GM21367 (cell line): ENCODE data around the gene CFAP53.

Experiments used
- ATAC-seq: cut with Tn5 transposase; IDR thresholded peaks from one replicate; pipeline ENCODE4 v1.9.1; 2021; ENCODE audit not compliant: unreplicated experiment

The CFAP53 gene

DNA sequence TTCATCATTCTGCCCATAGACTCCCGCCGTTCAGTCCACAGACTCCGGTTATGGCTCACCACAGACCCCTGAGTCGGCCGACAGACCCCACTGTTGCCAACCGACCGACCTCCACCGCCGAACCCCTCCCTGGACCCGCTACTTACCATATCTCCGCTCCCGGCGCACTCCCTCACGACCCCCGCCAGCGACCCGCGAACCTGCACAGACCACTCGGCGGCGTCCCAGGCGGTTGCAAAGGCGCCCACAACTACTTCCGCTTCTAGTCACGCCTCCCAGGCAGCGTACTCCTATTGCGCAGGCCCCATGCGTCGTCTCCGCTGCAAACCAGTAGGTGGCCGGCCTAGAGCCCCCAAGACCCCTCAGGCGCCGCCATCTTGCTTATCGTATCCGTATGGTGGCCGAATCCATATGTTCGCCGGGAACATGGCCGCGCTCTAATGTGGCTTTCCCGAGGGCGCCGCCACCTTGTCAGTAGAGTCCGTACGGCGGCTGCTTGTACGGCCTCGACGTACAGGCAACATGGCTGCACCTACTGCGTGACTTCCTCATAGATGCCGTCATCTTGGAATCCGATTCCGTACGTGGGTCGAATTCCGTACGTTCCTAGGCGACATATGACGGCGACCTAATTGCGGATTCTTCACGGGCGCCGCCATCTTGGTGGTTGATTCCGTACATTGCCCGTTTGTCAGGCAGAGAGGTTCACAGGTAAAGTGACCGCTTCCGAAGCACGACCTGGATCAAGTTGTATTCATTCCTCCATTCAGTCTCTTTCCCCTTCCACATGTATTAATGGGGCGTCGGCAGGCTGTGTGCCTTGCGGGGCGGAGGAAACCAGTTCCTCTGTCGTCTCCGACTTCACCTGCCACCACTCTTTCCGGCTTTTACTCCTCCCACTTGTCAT lies 21.4 kb upstream of the CFAP53 start, which contains the start of gene CXXC1:
Gene CXXC1 (minus strand): TSS at position 252 of the 907 bp plus-strand sequence. CDS start 103 bp downstream, at position 149.
- peak; percentile 76 for ATAC-seq

GRCh38 chr18:50287028-50287440 lies 20.7 kb upstream of the CFAP53 start:
- ATAC-seq, result no peak

GRCh38 chr18:50286391-50287027 lies 20.2 kb upstream of the CFAP53 start:
- no peak for ATAC-seq

- no peak for ATAC-seq
Measured at GRCh38 chr18:50285631-50286321, 19.5 kb upstream of the CFAP53 start.

- no peak for ATAC-seq
Measured at GRCh38 chr18:50285071-50285470, 18.8 kb upstream of the CFAP53 start.

GRCh38 chr18:50284255-50284885 lies 18.1 kb upstream of the CFAP53 start:
- ATAC-seq, result no peak

DNA sequence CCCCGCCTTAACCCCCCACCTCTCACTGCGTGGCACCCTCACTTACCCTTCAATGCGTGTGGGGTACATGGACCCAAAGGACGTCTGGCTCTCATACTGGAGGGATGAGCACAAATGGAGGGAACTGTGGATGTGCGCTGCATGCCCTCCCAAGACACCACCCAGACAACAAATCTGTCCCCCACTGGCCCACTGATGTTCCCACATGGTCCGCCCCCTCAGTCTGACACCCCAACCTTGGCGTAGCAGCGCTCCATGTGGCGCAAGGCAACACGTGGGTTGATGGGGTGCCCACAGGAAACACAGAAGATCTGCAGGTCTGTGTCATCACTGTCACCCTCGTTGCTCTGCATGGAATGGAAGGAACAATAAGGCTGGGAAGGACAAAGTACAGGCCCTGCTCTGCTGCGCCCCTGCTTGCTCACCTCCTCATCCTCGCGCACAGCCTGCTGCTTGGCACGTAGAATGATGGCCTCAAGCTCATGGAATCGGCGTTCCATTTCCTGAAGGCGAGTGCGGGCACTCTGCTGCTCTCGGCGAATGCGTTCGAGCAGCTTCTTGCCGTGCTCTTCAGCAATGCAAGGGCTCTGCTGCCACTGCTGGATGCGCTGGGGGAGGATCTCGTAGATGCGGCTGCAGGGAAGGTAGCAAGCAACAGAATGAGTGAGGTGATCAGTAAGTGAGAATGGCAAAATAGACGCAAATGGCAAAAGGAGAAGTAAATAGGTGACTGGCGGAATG lies 17.3 kb upstream of the CFAP53 start:
- no peak for ATAC-seq

DNA sequence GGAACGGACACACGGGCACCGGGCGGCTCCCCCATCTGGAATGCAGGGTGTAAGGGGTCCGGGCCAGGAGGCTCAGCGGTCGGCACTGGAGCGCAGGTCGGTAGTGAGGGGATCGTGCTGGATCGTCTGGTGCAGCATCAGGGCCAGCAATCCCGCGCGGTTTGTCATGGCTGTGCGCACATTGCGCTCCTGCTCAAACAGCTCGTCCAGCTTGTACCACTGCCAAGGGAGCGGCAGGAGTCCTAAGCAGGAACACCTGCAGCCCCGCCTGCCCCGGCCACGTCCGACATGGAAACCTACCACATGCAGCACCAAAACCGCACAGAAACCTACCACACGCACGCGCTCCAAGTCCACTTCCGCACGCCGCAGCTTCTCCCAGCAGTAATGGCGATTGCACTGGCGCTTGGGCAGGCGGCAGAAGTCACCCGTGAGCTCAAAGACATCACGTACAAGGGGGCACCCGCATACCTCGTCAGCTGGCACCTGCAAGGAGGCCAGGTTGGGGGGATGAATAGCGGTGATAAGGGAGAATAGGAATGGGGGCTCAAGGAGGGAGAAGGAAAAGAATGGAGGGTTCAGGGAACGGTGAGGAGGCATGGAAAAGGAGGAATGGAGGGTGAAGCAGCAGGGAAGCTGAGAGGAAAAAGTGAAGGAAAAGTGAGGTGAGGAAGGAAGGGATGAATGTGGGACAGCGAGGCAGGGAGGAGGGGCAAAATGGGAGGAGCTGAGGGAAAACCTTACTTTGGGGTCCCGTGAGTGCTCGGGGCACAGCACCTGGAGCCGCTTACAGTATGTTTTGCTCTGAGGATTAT lies 16.4 kb upstream of the CFAP53 start:
- ATAC-seq, result no peak

DNA sequence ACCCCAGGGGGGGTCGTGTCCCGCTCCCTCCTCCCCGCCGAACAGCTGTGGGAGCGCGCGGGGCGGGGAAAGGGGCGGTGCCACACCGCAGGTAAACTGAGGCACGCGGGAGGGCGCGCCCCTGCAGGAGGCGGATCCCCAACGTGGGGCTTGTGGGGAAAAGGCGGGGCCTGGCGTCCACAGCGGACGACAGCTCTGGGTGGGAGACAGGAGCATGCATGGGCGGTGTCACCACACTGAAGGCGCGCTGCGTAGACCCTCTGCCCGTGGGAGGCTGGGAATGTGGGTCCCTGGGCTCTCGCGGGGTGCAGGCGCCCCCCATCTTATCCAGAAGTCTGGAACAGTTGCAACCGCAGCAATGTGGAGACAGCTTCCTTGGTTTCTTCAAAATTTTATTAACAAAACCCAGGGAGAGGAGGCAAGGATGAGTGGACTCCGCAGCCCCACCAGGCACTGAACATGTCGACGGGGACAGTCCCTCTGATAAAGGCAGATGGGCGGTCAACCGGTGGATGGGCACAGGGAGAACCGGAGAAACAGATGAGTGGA lies 15.8 kb upstream of the CFAP53 start:
- ATAC-seq, result peak; percentile 1

GRCh38 chr18:50281295-50281971 lies 15.1 kb upstream of the CFAP53 start, which contains the start of gene MBD1:
Gene MBD1 (minus strand): TSS chr18:50281523. CDS start chr18:50279992, 1,531 bp downstream.
- peak; percentile 82 for ATAC-seq

DNA sequence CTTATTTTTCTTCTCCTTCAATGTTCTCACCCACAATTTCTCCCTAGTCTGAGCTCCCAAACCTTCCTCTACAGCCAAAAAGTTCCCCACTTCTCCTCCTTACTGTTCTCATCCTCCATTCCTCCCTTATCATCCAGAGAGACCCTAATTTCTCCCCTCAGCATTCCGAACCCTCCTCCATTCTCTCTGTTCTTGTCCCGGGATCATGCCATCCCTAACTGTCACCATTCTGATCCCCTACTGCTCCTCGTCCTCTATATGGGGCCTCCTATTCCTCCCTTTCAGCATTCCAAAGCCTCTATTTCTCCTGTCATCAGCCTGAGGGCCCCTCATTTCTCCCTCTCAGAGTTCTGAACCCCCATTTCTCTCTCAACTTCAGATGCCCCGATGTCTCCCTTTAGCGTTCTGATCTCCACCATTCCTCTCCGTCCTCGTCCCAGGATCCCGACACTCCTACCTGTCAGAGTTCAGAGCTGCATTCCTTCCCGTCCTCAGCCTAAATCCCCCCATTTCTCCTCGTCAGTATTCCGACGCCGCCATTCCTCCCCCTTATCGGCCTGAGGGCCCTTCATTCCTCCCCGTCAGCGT lies 14.5 kb upstream of the CFAP53 start:
- ATAC-seq, result no peak

DNA sequence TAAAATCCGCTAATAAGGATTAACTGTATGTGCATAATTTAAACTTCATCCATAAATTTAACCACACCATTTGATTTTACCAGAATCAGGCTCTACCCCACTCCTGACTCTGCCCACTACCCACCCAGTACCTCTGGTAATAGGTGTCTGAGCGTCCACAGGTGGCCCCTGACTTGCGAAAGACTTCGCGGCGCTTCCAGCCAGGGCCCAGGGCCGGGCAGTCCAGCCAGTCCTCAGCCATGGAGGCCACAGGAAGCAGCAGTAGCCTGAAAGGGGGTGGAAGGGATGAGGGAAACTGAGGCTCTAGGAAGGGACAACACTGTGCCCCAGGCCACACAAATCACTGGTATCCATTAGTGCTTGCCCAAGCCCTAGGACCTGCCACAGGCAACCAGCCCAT lies 13.5 kb upstream of the CFAP53 start:
- ATAC-seq, result no peak

GRCh38 chr18:50277942-50278341 lies 11.6 kb upstream of the CFAP53 start:
- ATAC-seq, result no peak

- no peak for ATAC-seq
Measured at GRCh38 chr18:50276452-50276851, 10.2 kb upstream of the CFAP53 start.

GRCh38 chr18:50275503-50276036 lies 9.3 kb upstream of the CFAP53 start:
- ATAC-seq, result no peak

GRCh38 chr18:50274941-50275340 lies 8.6 kb upstream of the CFAP53 start:
- ATAC-seq, result no peak

GRCh38 chr18:50274044-50274442 lies 7.7 kb upstream of the CFAP53 start:
- no peak for ATAC-seq
